Right lobe of liver (tissue), 6 donors: ENCODE data around the gene NTHL1. TPM values are rescaled to one million over a fixed set of nuclear protein-coding genes. Genes with fewer than 3 reads are reported as not detected.

Experiments
- ATAC-seq, 4 donors: fragments of 200-7000 bp; cut with Tn5 transposase; one replicate each; pipeline ENCODE4 v1.9.1; 2020; ENCODE audit warnings: mild to moderate bottlenecking in 4 of 4, moderate library complexity in 4 of 4
- DNase-seq, 3 donors: peaks; one replicate each; pipeline ENCODE4 v3.0.0-alpha.2; 2020
- H3K27ac ChIP-seq, 3 donors: fragments of 200-600 bp; one replicate each; pipeline ENCODE4 v1.8.0; 2022
- H3K27me3 ChIP-seq, 2 donors: fragments of 200-600 bp; one replicate each; pipeline ENCODE4 v1.8.0; 2022
- H3K36me3 ChIP-seq, 4 donors: fragments of 200-600 bp; sonication (generic) in 1 of 4; one replicate each; pipeline versions ENCODE4 v1.5.1 to v1.8.0; 2017 to 2022; ENCODE audit warnings: control low read depth in 1 of 4
- H3K4me1 ChIP-seq, 4 donors: fragments of 200-600 bp; sonication (generic) in 1 of 4; one replicate each; pipeline versions ENCODE4 v1.5.1 to v1.8.0; 2017 to 2022; ENCODE audit warnings: control low read depth in 1 of 4
- H3K4me3 ChIP-seq, 3 donors: fragments of 200-600 bp; one replicate each; pipeline ENCODE4 v1.8.0; 2022
- H3K9me3 ChIP-seq, 4 donors: fragments of 200-600 bp; sonication (generic) in 1 of 4; one replicate each; pipeline versions ENCODE4 v1.5.1 to v1.8.0; 2017 to 2022; ENCODE audit warnings: control low read depth in 1 of 4
- CTCF ChIP-seq, 4 donors: fragments of 200-600 bp in 3 of 4; fragments of 450-650 bp in 1 of 4; IDR thresholded peaks; one replicate each; pipeline versions ENCODE4 v1.5.1 to v1.8.0; 2016 to 2022; ENCODE audit warnings: antibody characterized with exemption in 4 of 4, mild to moderate bottlenecking in 2 of 4
- POLR2A ChIP-seq: fragments of 450-650 bp; IDR thresholded peaks from one replicate; pipeline ENCODE4 v1.6.1; 2017; ENCODE audit warnings: antibody characterized with exemption, mild to moderate bottlenecking
- WGBS: methylation state at CpG from one replicate; pipeline ENCODE4 v1.1.6; 2018; ENCODE audit warnings: low coverage, low lambda C conversion rate; ENCODE audit not compliant: insufficient coverage; ENCODE audit errors: missing lambda C conversion rate; 5-methylcytosine and 5-hydroxymethylcytosine counted together
- intact Hi-C, 2 donors: fragments of 100-400 bp; cut with DNase I; formaldehyde crosslinking; loops; one replicate each; pipeline versions ENCODE4 v1.11.2 to v1.14.1; 2022
- total RNA-seq, 6 experiments: library from RNA; depleted of rRNA in 2 of 6; stranded (reverse); fragments of >200 nt in 2 of 6; fragmentation: NEBNext Ultra II Directional in 3 of 6; extraction: Animal tissue kit (Norgen Biotek cat#: 25700) in 3 of 6; gene quantifications; one replicate each; pipeline versions ENCODE4 v1.1.0 to v1.2.4, GENCODE V29; 2016 to 2023
- donor health status: DM: no; HTN: yes; CAD: no.
- donor health status: DM: no; HTN: no; CAD: no.
- donor health status: DM: no; HTN: no; CAD: no.
- donor health status: DM: no; HTN: yes; CAD: no.
- donor health status: DM: no; HTN: yes; CAD: no.

NTHL1 gene
- total RNA-seq, 6 experiments from 2014 or later: 12.0 to 127 (median 42.6) TPM

- TF ChIP-seq POLR2A (no peak), CTCF (IDR thresholded peaks at IDR 0.05) (no peak)
- DNase-seq (no peak), ATAC-seq (no peak)
- H3K36me3 ChIP-seq: peaks cover 0 to 49% (median 6%) of the 10 kb centered on the region in 4 donors
- no peaks in the 10 kb centered on the region for H3K9me3 ChIP-seq
- no peaks in the 10 kb centered on the region for H3K27me3 ChIP-seq
- intact Hi-C loops: no loop called here
- no peak overlapping the region for H3K4me3 ChIP-seq
- peaks cover 0 to 65% (median 25%) of the 10 kb centered on the region in 4 donors for H3K4me1 ChIP-seq
- H3K27ac ChIP-seq: peak overlapping the region in 1 of 3 donors; percentile 74
- whole genome bisulfite sequencing: no CpG with 5 or more reads among the region's 14 CpGs
Measured at GRCh38 chr16:2085669-2086068, 38.0 kb upstream of the NTHL1 start.

GRCh38 chr16:2084895-2085625, 37.4 kb upstream of the NTHL1 start:
- Histone ChIP-seq H3K27ac (peak overlapping the region in 1 of 3 donors; percentile 74), H3K4me1 (peaks cover 0 to 59% (median 22%) of the 10 kb centered on the region in 4 donors), H3K36me3 (peaks cover 0 to 48% (median 7%) of the 10 kb centered on the region in 4 donors), H3K27me3 (no peaks in the 10 kb centered on the region), H3K9me3 (no peaks in the 10 kb centered on the region), H3K4me3 (no peak overlapping the region)
- no peak for TF ChIP-seq CTCF (IDR thresholded peaks at IDR 0.05)
- ATAC-seq (no peak), DNase-seq (no peak)
- intact Hi-C loops: no loop called here
- 86% methylated on average over 4 of the region's 29 CpGs for WGBS

- no peak for DNase-seq
- Histone ChIP-seq H3K27me3 (no peaks in the 10 kb centered on the region), H3K9me3 (no peaks in the 10 kb centered on the region), H3K36me3 (peaks cover 0 to 54% (median 5%) of the 10 kb centered on the region in 4 donors), H3K4me1 (peaks cover 0 to 50% (median 17%) of the 10 kb centered on the region in 4 donors), H3K27ac (no peak overlapping the region), H3K4me3 (no peak overlapping the region)
- intact Hi-C loops: no loop called here
- 80% methylated on average over 2 of the region's 44 CpGs for WGBS
- TF ChIP-seq POLR2A (no peak), CTCF (IDR thresholded peaks at IDR 0.05) (no peak)
- ATAC-seq: no peak
Measured at GRCh38 chr16:2083876-2084780, 36.5 kb upstream of the NTHL1 start.

GRCh38 chr16:2083409-2083808, 35.8 kb upstream of the NTHL1 start:
- Histone ChIP-seq H3K27me3 (no peaks in the 10 kb centered on the region), H3K9me3 (no peaks in the 10 kb centered on the region), H3K4me1 (peaks cover 0 to 43% (median 15%) of the 10 kb centered on the region in 4 donors), H3K36me3 (peaks cover 0 to 53% (median 5%) of the 10 kb centered on the region in 4 donors), H3K27ac (no peak overlapping the region), H3K4me3 (no peak overlapping the region)
- TF ChIP-seq POLR2A (no peak), CTCF (IDR thresholded peaks at IDR 0.05) (no peak)
- no CpG with 5 or more reads among the region's 19 CpGs for WGBS
- intact Hi-C loops: no loop called here
- ATAC-seq: no peak
- DNase-seq: no peak
